GM06990 (cell line): ENCODE results near the gene ARID3A.
A peak's percentile ranks its signal among the peaks of the same experiment; 100 is the strongest.

ENCODE experiments used
- DNase-seq: peaks from one replicate; pipeline ENCODE4 v3.0.0-alpha.2; 2011; ENCODE audit not compliant: insufficient read length; ENCODE audit errors: extremely low read depth
- H3K27me3 ChIP-seq: replicated peaks from 2 replicates; pipeline ENCODE4 v1.6.0; 2011; ENCODE audit warnings: low read length; ENCODE audit not compliant: control insufficient read depth, insufficient read depth
- H3K36me3 ChIP-seq: 2 replicates; pipeline ENCODE4 v1.5.1; 2011; ENCODE audit warnings: low read length; ENCODE audit not compliant: control insufficient read depth, insufficient read depth
- H3K4me3 ChIP-seq: replicated peaks from 2 replicates; pipeline ENCODE4 v1.5.1; 2011; ENCODE audit warnings: low read depth, mild to moderate bottlenecking, control low read depth, low read length
- TF ChIP-seq, protein P1 (sequence below): IDR thresholded peaks from 2 replicates; pipeline ENCODE4 v1.5.1; 2011; ENCODE audit warnings: low read length, control low read depth, mild to moderate bottlenecking, inconsistent platforms; ENCODE audit not compliant: insufficient read depth, poor library complexity, severe bottlenecking

Gene ARID3A

GRCh38 chr19:936175-936546 lies 10.3 kb downstream of the ARID3A start:
- Histone ChIP-seq H3K36me3 (peaks cover 34% of the 10 kb centered on the region), H3K4me3 (no peak overlapping the region), H3K27me3 (no peaks in the 10 kb centered on the region)
- no peak for DNase-seq
- TF ChIP-seq, protein P1, sequence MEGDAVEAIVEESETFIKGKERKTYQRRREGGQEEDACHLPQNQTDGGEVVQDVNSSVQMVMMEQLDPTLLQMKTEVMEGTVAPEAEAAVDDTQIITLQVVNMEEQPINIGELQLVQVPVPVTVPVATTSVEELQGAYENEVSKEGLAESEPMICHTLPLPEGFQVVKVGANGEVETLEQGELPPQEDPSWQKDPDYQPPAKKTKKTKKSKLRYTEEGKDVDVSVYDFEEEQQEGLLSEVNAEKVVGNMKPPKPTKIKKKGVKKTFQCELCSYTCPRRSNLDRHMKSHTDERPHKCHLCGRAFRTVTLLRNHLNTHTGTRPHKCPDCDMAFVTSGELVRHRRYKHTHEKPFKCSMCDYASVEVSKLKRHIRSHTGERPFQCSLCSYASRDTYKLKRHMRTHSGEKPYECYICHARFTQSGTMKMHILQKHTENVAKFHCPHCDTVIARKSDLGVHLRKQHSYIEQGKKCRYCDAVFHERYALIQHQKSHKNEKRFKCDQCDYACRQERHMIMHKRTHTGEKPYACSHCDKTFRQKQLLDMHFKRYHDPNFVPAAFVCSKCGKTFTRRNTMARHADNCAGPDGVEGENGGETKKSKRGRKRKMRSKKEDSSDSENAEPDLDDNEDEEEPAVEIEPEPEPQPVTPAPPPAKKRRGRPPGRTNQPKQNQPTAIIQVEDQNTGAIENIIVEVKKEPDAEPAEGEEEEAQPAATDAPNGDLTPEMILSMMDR: no peak

DNA sequence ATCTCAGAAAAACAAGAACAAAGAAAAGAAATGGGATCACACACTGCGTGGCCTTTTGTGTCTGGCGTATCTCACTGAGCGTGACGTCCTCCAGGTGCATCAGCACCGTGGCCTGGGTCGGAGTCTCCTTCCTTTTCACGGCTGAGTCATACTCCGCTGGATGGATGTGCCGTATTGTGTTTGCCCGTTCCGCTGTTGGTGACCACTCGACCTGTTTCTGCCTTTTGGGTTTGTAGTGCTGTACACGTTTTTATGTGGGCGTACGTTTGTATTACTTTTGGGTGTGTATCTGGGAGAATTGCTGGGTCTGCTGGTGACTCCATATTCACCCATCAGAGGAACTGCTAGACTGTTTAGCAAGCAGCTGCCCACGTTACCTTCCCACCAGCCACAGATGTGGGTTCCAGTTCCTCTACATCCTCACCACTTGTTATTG lies 11.4 kb downstream of the ARID3A start:
- TF ChIP-seq, protein P1: no peak
- no peak for DNase-seq
- H3K27me3 ChIP-seq: no peaks in the 10 kb centered on the region
- no peak overlapping the region for H3K4me3 ChIP-seq
- peaks cover 36% of the 10 kb centered on the region for H3K36me3 ChIP-seq

GRCh38 chr19:938233-938923 lies 12.5 kb downstream of the ARID3A start:
- Histone ChIP-seq H3K36me3 (peaks cover 37% of the 10 kb centered on the region), H3K4me3 (no peak overlapping the region), H3K27me3 (no peaks in the 10 kb centered on the region)
- DNase-seq: no peak
- TF ChIP-seq, protein P1: no peak

- DNase-seq: no peak
- TF ChIP-seq, protein P1: no peak
- H3K27me3 ChIP-seq: no peaks in the 10 kb centered on the region
- no peak overlapping the region for H3K4me3 ChIP-seq
- H3K36me3 ChIP-seq: peaks cover 39% of the 10 kb centered on the region
Observed at GRCh38 chr19:939439-939838, 13.6 kb downstream of the ARID3A start.

GRCh38 chr19:939922-940321 lies 14.1 kb downstream of the ARID3A start:
- no peak for DNase-seq
- TF ChIP-seq, protein P1: no peak
- Histone ChIP-seq H3K4me3 (peak overlapping the region; percentile 51), H3K36me3 (peaks cover 38% of the 10 kb centered on the region), H3K27me3 (no peaks in the 10 kb centered on the region)
